ENCODE data around the gene GSTM3. TPM values are rescaled to one million over a fixed set of nuclear protein-coding genes. Genes with fewer than 3 reads are reported as not detected.

GSTM3 gene
- total RNA-seq, 1 experiment from 2014 or later = not detected

DNA sequence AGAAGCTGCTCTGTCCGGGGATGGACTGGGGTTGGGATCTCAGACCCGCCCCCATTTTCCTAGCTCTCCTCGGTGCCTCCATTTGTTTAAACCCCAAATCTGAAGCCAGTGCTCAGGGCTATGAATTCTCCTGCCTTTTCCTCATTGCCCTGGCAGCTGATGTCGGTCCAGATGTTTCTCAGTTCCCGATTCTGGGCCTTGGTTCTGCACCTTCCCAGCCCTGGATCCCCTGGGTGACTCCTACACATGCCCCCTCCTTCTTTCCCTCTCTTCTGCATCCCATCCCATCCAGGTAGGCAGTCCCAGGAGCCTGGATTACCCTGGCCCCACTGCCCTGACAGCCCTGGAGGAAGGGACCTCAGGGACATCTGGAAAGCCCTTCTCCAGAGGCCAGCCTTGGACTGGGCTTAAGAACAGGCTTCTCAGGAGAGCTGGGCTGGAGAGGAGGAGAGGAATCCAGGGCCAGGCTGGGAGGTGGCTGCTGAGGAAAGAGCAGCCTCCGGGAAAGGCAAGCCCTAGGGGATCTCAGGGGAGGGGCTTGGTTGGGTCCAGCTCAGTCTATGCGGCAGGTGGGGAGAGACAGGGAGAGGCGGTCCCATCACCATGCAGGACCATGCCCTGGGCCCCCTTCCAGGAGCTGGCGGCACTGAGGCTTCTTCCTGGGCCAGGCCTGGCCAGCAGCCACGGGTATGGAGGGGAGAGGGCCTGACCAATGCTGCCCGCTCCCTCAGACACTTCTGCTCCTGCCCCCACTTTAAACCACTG, 29.7 kb upstream of the GSTM3 start:
- ChIA-PET POLR2A (interaction anchor here (0.6 to 2.8 kb wide), 4 partner anchors 141 to 222 kb away, joined by 3 to 10 read pairs (median 4); partner anchors contain the start of genes AHCYL1 and GNAI3), CTCF (interaction anchor here (0.6 to 25.8 kb wide), 9 partner anchors 46 to 311 kb away, joined by 3 to 969 read pairs (median 4); partner anchors contain the start of genes AHCYL1 and GSTM4)
- TF ChIP-seq, protein P1, sequence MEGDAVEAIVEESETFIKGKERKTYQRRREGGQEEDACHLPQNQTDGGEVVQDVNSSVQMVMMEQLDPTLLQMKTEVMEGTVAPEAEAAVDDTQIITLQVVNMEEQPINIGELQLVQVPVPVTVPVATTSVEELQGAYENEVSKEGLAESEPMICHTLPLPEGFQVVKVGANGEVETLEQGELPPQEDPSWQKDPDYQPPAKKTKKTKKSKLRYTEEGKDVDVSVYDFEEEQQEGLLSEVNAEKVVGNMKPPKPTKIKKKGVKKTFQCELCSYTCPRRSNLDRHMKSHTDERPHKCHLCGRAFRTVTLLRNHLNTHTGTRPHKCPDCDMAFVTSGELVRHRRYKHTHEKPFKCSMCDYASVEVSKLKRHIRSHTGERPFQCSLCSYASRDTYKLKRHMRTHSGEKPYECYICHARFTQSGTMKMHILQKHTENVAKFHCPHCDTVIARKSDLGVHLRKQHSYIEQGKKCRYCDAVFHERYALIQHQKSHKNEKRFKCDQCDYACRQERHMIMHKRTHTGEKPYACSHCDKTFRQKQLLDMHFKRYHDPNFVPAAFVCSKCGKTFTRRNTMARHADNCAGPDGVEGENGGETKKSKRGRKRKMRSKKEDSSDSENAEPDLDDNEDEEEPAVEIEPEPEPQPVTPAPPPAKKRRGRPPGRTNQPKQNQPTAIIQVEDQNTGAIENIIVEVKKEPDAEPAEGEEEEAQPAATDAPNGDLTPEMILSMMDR (IDR thresholded peaks at IDR 0.05; ENCODE audit: unreplicated experiment) = no peak
- no peaks in the 10 kb centered on the region for H3K27me3 Mint-ChIP-seq (ENCODE audit: insufficient read depth, unreplicated experiment)
- no peak for DNase-seq (ENCODE audit: unreplicated experiment)
- no peaks in the 10 kb centered on the region for H3K9me3 Mint-ChIP-seq (ENCODE audit: unreplicated experiment)
- H3K4me3 Mint-ChIP-seq (ENCODE audit: unreplicated experiment) = no peak overlapping the region
- intact Hi-C loops (cut with micrococcal nuclease) = loop anchor here (5.0 kb wide), 1 partner anchor 53 kb away; no protein-coding TSS in a partner anchor
- H3K27ac Mint-ChIP-seq (ENCODE audit: low read depth, unreplicated experiment) = no peak overlapping the region
- BruUV-seq (replicated peaks) = no TSS peak
- no peaks in the 10 kb centered on the region for H3K36me3 Mint-ChIP-seq (ENCODE audit: insufficient read depth, unreplicated experiment)
- peaks cover 9% of the 10 kb centered on the region for H3K4me1 Mint-ChIP-seq (ENCODE audit: insufficient read depth, unreplicated experiment)

DNA sequence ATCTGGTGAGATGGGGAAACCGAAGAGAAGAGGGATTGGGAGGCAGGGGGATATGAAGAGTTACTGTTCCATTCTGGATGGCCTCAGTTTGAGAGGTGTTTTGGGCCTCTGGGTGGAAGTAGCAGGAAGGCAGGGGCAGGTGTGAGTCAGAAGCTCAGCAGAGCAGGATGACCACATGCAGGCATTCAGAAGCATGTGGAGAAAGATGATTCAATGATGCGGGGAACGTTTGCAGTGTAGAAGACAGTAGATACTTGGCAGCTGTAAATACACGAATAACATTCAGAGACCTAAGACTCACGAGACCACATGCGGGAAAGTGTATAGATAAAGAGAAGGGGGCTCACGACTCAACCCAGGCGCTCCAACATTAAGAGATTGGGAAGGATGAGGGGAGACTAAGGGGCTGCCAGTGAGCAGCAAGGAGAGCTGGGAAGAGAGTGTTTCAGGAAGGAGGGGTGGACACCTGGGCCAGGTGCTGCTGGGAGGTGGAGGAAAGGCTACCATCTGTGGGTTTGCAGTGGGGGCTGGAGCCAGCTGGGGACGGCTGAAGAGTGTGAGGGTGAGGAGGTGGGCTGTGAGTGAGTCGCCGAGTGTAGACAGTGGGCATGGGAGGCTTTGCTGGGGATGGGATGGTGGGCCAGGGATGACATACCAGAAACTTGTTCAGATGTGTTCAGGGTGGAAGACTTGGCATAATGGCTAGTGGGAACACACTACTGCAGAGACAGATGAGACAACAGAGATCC, 28.7 kb upstream of the GSTM3 start:
- ChIA-PET POLR2A (interaction anchor here (0.6 to 2.8 kb wide), 3 partner anchors 142 to 221 kb away, joined by 3 to 10 read pairs (median 5); partner anchors contain the start of gene GNAI3), CTCF (interaction anchor here (0.7 to 25.8 kb wide), 6 partner anchors 30 to 237 kb away, joined by 3 to 969 read pairs (median 9); partner anchors contain the start of gene AHCYL1)
- Mint-ChIP-seq H3K9me3 (ENCODE audit: unreplicated experiment) (no peaks in the 10 kb centered on the region), H3K4me3 (ENCODE audit: unreplicated experiment) (no peak overlapping the region), H3K27me3 (ENCODE audit: insufficient read depth, unreplicated experiment) (no peaks in the 10 kb centered on the region), H3K27ac (ENCODE audit: low read depth, unreplicated experiment) (no peak overlapping the region), H3K4me1 (ENCODE audit: insufficient read depth, unreplicated experiment) (peaks cover 9% of the 10 kb centered on the region), H3K36me3 (ENCODE audit: insufficient read depth, unreplicated experiment) (no peaks in the 10 kb centered on the region)
- intact Hi-C loops (cut with micrococcal nuclease) = loop anchor here (5.0 kb wide), 1 partner anchor 52 kb away; no protein-coding TSS in a partner anchor
- BruUV-seq (replicated peaks) = no TSS peak
- DNase-seq (ENCODE audit: unreplicated experiment) = peak; percentile 52
- TF ChIP-seq, protein P1 (IDR thresholded peaks at IDR 0.05; ENCODE audit: unreplicated experiment) = no peak

DNA sequence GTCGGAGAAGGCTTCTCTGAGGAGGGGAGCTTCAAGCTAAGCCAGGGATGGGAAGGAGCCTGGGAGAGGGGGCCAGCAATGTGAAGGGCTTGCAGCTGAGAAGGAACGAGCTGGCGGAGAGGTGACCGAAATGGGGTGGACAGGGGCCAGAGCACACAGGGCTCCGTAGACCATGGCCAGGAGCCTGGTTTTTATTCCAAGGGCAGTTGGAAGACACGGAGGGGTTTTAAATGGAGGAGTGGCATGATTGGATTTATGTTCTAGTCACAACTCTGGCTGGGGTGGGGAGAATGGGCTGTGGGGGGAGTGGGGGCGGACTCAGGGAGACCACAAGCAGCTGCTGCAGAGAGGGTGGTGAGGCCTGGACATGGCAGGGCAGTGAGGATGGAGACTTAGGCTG, 28.0 kb upstream of the GSTM3 start:
- POLR2A ChIA-PET = interaction anchor here (2.8 kb wide), 1 partner anchor 220 kb away, joined by 10 read pairs; the partner anchor contains the start of gene GNAI3

More for the DNA sequence above, 28.0 kb upstream of the GSTM3 start:
- DNase-seq (ENCODE audit: unreplicated experiment) = no peak
- Mint-ChIP-seq H3K4me3 (ENCODE audit: unreplicated experiment) (no peak overlapping the region), H3K4me1 (ENCODE audit: insufficient read depth, unreplicated experiment) (peaks cover 9% of the 10 kb centered on the region), H3K36me3 (ENCODE audit: insufficient read depth, unreplicated experiment) (no peaks in the 10 kb centered on the region), H3K9me3 (ENCODE audit: unreplicated experiment) (no peaks in the 10 kb centered on the region), H3K27ac (ENCODE audit: low read depth, unreplicated experiment) (no peak overlapping the region), H3K27me3 (ENCODE audit: insufficient read depth, unreplicated experiment) (no peaks in the 10 kb centered on the region)
- BruUV-seq (replicated peaks) = no TSS peak
- TF ChIP-seq, protein P1 (IDR thresholded peaks at IDR 0.05; ENCODE audit: unreplicated experiment) = no peak
- intact Hi-C loops (cut with micrococcal nuclease) = no loop called here
- CTCF ChIA-PET = interaction anchor here (0.6 to 25.8 kb wide), 4 partner anchors 131 to 248 kb away, joined by 3 to 969 read pairs (median 235); partner anchors contain the start of gene AHCYL1
